A549 treated with Mapracorat at 1 μM for 4 hours (cell line): Measurements from ENCODE around the gene MFRP. TPM values are rescaled to one million over a fixed set of nuclear protein-coding genes. Genes with fewer than 3 reads are reported as not detected.

Source experiments
- total RNA-seq: library from RNA; stranded (reverse); fragments of 200-300 nt; extraction: Qiagen RNA extraction; gene quantifications from 5 replicates; pipeline ENCODE4 v1.2.3, GENCODE V29; 2022

Gene MFRP
- total RNA-seq = not detected in 5 replicates

DNA sequence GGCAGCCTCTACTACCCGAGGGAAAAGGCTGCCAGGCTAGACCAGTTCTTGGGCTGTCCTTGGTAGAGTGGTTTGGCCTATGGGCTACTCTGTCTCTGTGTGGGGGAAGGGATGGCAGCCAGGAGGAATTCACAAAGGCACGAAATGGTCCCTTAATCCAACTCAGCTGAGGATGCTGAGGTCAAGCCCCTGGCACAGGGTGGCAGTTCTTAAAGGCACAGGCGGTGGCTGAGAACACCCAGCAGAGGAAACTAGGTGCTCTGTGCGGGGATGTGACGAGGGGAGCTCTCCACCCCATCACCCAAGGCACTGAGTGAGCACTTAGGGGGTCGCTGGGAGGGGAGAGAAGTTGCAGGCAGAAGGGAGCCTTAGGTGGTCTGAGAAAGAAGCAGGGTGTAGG lies at the start of gene MFRP:
Gene MFRP, minus strand, starts transcription at position 101 of the 400 bp plus-strand sequence. CDS start 192 bp downstream, outside the sequence.

DNA sequence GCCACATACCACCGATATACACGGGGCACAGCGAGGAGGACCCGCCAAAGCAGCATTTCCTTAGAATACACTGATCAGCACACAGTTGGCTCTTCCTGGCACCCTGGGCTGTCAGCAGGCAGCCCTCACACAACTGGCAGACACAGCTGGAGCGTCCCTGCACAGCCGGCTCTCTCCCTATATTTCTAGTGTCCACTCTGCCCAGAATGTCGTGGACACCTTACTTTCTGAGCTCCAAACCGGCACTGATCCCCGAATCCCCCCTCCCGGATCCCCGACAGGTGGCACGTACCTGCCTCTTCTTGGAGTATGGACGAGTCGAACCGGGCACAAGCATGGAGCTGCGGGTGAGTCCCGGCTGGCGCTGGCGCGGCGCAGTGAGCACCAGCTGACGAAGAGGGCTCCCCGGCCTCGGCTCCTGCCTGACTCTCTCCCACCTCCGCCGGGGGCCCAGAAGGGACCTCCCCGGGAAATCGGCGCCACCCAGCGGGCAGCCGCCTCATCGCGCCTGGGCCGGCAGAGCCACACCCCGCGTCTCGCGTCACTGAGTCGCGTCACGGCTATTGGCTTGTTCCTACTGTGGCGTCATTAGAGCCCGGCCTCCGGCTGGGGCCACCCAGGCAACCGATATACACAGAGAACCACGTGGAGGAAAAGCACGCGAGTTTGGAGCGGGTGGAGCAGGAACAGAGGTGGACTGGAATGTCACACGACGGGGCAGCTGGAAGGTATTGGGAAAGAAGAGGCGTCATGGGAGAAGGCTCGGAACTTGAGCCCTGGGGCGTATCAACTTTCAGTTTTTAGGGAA lies 34.9 kb upstream of the MFRP start, which contains the start of gene USP2:
Gene USP2, minus strand, starts transcription at position 510 of the 808 bp plus-strand sequence. CDS start 8,210 bp downstream, outside the sequence.

DNA sequence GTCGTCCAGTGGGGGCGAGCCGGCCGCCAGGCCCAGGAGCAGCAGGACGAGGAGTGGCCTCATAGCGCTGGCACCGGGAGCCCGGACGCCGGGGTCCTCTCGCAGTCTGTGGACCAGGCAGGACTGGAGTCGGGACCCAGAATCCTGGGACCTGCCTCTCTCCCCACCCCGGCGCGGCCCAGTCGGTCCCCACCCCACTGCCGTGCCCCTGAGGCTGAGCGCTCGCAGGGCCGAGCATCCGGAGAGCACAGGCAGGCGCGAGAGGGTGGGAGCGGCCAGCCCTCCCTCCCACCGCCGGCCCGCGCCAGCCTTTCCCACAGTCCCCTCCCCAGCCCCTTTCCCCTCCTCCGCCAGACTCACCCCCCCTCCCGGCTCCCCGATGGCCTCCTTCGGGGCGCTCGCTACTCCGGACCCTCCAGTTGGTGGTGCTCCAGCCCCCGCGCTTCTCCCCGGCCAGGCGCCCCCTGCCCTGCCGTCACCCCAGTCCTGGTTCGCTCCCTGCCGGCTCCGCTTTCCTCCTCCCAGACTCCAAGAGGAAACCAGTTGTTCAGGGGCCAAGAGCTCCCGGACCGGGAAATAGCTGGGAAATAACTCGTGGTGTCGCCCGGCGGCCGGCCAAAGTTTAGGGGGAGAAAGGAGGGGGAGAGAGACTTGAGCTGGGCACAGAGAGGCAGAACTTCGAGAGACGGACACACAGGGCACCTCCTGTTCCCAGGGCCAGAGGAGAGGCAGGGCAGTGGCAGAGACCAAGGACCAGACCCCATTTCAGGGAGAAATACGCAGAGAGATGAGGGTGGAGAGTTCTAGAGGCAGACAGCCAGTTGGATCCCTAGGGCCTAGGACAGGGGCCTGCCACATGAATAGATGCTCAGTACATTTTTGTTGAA lies 5.9 kb downstream of the MFRP start, which contains the start of gene C1QTNF5:
Gene C1QTNF5, minus strand, starts transcription at position 549 of the 887 bp plus-strand sequence. Its CDS starts 486 bp downstream, at position 63.

DNA sequence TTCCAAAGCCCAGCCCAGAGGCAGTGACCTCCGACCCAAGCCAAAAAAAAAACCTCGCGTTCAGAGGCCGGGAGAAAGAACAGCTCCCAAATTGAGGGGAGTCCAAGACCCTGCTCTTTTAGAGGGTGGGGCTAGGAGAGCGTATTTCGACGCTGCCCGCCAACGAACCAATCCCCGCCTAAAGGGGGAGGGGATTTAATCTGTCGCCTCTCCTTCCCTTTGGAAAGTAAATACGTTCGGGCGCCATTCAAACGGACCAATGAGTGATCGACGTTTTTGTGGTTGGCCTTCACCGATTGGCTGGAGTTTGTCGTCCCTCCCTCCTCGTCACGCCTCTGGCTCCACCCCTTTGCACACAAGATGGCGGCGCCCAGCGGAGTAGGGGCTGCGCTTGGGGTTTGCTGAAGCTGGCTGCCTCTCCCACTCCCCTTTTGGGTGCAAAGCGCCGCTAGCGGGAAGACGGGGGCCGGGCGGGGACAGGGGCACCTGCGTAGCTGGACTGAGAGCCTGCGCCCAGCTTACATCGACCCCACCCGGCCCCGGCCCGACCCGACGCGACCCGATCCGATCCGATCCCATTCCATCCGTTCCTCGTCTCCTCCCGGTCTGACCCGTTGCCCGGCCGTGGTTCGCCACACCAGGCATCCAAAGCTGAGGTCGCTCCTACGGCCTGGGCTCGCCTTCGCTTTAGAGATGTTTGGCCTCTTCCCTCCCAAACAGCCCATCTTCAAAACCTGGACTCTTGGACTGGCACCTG lies 12.2 kb downstream of the MFRP start, which contains the start of gene RNF26:
Gene RNF26, plus strand, starts transcription at position 354 of the 757 bp plus-strand sequence. CDS start 596 bp downstream, outside the sequence.

DNA sequence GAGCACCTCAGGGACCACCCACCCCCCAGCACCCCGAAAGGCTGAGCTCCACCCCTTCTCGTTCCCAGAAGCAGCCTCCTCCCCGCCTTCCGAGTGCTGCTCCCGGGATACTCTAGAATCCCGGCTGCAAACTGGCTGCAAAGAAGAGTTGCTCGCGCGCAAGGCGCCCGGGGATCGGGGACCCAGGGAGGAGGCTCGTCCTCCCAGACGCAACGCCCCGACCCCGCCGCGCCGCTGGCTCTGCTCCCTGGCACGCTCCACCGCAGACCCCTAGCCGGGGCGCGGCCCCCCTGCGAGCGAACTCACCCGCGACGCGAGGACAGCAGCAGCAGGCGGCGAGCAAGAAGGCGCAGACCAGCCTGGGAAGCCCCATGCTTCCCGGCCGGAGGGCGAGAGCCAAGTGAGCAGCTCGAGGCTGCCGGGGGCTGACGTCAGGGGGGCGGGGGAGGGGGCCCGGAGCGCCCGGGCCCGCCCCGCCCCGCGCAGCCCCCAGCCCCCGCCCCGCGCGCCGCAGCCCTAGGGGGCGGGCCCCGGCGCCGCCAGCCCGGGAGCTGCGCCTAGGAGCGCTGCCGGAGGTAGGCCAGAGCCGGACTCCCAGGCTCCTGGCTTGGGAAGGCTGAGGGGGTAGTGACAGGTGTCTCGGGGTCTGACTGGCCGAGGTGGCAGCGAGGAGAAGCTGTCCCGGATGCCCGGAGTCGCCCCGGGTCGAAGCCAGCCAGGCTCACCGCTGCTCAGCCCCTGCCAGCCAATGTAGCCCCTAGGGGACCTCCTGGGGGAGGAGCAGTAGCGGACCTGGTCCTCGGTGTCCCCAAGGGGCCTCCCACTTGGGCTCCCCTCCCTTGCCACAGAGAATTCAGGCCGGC lies 29.5 kb downstream of the MFRP start, which contains the start of gene MCAM:
Gene MCAM, minus strand, starts transcription at position 402 of the 863 bp plus-strand sequence. Its CDS starts 29 bp downstream, at position 373.

Other genes with a start within 250 kb of the MFRP start
- 31.6 to 43.9 TPM (median 36.0 TPM) in 5 replicates for gene DPAGT1, start 244.9 kb downstream of the MFRP start, total RNA-seq
- gene C2CD2L, start 239.4 kb downstream of the MFRP start, total RNA-seq = 3.9 to 6.3 TPM (median 5.4 TPM) in 5 replicates
- gene HINFP, start 225.1 kb downstream of the MFRP start, total RNA-seq = 8.2 to 9.5 TPM (median 9.2 TPM) in 5 replicates
- gene ABCG4, start 197.7 kb downstream of the MFRP start, total RNA-seq = 0.16 to 0.50 TPM (median 0.34 TPM) in 5 replicates
- gene NLRX1, start 178.0 kb downstream of the MFRP start, total RNA-seq = 7.5 to 11.4 TPM (median 10.3 TPM) in 5 replicates
- gene NHERF4, start 161.2 kb downstream of the MFRP start, total RNA-seq = 0.13 to 0.52 TPM (median 0.24 TPM) in 3 of 5 replicates, not detected in the others
- gene CBL, start 140.4 kb downstream of the MFRP start, total RNA-seq = 5.9 to 9.0 TPM (median 7.2 TPM) in 5 replicates
- 9.2 to 14.8 TPM (median 10.5 TPM) in 5 replicates for gene MCAM, start 29.6 kb downstream of the MFRP start, total RNA-seq
- 29.2 to 36.7 TPM (median 35.2 TPM) in 5 replicates for gene RNF26, start 12.2 kb downstream of the MFRP start, total RNA-seq
- not detected in 5 replicates for gene C1QTNF5, start 5.8 kb downstream of the MFRP start, total RNA-seq
- gene USP2, start 35.0 kb upstream of the MFRP start, total RNA-seq = 0.72 to 1.3 TPM (median 1.1 TPM) in 5 replicates
- 11.8 to 18.8 TPM (median 14.0 TPM) in 5 replicates for gene THY1, start 76.5 kb upstream of the MFRP start, total RNA-seq